Stromal cell of bone marrow (primary cell): ENCODE data around the gene PPARG.
"Not testable (repeated sequence)": the region's sequence is repeated elsewhere in the genome, so short reads cannot be mapped to it uniquely, and the experiment has no call there.

Experiments
- DNase-seq: peaks from one replicate; pipeline ENCODE4 v3.0.0-alpha.2; 2012; ENCODE audit warnings: low read depth

PPARG gene

DNA sequence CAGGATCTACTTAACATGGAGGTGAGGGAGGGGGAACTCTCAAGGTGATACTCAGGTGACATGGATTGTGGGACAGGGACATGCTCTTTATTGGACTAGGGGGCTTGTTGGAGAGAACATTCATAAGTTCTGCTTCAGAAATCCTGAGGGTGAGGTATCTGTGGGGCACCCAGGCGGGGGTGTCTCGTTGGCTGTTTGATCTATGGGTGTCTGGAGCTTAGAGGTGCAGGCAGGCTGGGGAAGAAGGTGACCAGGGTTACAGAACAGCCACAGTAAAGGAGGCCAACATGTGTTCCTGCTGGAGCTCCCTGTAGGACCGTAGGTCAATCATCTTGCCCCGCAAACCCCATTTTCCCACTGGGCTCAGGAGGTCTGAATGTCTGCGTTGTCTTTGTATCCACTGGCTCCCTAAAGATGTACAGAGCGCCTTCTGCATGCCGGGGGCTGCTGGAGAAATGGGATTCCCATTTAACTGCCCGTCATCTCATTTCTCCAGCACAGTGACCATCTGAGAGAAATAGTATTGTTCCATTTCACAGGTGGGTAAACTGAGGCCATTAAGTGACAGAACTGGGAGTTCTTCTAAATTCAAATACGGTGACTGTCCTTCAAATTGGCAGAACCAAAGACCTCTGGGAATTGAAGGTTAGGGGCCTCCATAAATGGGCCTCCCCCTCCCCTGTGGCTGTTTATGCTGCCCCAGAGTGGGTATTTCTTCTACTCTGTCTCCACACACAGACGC is 155.1 kb downstream of the PPARG start:
- no peak for DNase-seq

- no peak for DNase-seq
These were observed 156.0 kb downstream of the PPARG start for GRCh38 chr3:12444582-12445471.

DNA sequence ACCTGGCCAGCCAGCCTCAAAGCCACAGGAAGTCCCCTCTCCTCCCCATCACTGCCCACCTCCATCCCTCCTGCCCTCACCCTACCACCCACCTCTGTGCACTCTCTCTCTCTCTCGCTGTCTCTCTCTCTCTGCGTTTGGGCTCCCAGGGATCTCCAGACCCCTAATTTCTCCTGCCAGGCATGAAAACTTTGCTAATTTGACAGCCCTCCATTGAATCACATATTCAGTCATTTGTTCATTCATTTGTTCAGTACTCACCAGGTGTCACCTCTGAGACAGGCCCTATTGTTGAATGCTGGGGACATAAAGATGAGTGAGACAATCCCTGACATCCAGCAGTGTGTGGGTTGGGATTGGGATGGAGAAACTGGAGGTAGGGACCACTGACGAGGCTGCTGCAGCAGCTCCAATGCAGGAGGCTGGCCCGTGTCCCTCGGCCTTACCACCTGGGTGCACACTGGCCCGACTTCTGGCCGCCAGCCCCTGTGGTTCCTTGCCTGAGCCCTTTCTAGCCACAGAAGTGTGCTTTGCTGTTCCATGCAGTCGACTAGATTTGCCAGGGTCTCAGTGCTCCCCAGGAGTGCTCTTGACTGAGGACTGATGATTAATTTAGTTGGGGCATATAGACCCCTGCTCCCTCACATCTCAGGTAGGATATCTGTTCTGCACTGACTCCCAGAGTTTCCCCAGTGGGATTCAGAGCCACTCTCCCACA is 156.8 kb downstream of the PPARG start:
- DNase-seq = no peak

DNA sequence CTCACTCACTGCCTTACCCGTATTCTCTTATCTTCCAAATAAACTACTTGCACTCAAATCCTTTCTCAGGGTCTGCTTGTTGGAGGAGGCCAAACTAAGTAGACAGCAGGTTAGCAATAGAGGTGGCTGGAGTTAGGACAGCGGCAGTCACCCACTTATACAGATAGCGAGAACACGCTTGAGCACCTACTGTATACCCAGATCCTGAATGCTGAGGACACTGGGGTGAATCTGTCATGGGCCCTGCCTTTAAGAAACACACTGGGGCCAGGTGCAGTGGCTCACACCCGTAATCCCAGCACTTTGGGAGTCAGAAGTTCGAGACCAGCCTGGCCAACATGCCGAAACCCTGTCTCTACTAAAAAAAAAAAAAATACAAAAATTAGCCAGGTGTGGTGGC is 157.4 kb downstream of the PPARG start:
- no peak for DNase-seq

- DNase-seq = no peak
These were observed 158.2 kb downstream of the PPARG start for GRCh38 chr3:12447075-12447474.

DNA sequence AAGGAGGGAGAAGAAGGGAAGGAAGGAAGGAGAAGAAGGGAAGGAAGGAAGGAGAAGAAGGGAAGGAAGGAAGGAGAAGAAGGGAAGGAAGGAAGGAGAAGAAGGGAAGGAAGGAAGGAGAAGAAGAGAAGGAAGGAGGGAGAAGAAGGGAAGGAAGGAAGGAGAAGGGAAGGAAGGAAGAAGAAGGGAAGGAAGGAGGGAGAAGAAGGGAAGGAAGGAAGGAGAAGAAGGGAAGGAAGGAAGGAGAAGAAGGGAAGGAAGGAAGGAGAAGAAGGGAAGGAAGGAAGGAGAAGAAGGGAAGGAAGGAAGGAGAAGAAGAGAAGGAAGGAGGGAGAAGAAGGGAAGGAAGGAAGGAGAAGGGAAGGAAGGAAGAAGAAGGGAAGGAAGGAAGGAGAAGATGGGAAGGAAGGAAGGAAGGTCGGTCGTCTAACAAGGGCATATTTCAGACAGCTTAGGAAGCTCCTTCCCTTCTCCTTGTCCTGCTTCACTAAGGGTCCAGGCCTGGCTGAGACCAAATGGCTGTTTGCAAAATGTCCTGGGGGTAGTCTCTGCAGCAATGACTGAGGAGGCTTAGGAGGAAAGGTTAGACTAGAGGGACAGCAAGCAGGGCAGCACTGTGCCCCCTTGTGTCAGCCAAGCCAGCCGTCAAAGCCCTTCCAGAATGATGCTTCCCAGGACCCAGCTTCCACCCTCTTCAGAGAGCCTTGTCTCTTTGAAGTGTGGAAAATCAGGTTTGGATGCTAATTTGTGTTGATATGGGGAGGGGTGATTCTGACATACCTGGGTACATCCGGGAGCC is 159.7 kb downstream of the PPARG start:
- DNase-seq = not testable (repeated sequence)

DNA sequence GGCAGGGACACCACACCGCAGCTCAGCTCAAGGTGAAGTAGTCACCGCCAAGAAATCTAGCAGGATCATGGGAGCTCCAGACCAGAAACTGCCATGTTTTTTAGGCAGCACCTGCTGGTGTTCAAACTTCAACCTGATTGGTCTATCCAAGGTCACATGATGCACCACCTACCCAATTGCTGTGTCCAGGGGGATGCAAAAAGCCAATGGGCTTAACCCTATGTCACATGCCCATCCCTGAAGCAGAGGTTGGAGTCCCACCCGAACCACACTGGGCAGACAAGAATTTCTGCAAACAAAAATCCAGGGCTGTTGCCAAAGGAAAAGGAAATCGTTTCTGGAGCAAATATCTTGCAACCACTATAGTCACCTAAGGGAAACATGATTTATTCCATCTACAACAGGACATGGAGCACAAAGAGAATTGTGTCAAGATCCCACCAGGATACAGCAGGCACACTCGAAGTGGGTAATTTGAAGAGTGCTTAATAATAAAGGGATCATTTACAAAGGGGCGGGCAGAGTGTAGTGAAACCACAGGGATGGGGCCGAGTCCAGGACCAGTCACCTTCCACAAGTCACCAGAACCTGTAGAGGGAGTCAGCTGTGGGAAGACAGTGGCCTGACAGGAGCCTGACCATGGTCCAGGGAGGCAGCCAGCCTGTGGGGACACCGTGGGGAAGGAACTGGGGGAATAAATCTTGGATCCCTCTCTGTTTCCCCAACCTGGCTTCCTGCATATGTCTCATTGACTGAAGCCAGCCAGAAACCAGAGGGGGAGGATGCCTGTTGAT is 161.2 kb downstream of the PPARG start:
- no peak for DNase-seq

GRCh38 chr3:12451481-12451880 is 162.6 kb downstream of the PPARG start:
- DNase-seq = no peak

DNA sequence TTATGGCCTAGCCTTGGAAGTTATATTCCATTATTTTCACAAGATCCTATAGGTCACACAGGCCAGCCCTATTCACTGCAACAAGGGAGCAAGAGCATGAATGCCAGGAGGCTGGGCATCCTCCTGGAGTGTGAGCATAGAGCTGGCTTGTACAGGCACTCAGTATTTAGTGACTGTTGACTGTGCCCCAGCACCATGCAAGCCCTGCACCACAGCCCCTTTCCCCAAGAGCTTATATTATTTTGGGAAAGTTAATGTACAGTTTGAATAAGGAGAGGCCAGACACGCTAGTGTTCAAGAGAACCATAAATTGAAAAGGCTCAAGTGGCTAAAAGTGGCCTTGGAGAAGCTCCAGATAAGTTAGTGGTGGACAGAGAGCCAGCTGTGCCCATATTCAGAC is 163.1 kb downstream of the PPARG start:
- no peak for DNase-seq

GRCh38 chr3:12452361-12453330 is 163.8 kb downstream of the PPARG start:
- DNase-seq = no peak

DNA sequence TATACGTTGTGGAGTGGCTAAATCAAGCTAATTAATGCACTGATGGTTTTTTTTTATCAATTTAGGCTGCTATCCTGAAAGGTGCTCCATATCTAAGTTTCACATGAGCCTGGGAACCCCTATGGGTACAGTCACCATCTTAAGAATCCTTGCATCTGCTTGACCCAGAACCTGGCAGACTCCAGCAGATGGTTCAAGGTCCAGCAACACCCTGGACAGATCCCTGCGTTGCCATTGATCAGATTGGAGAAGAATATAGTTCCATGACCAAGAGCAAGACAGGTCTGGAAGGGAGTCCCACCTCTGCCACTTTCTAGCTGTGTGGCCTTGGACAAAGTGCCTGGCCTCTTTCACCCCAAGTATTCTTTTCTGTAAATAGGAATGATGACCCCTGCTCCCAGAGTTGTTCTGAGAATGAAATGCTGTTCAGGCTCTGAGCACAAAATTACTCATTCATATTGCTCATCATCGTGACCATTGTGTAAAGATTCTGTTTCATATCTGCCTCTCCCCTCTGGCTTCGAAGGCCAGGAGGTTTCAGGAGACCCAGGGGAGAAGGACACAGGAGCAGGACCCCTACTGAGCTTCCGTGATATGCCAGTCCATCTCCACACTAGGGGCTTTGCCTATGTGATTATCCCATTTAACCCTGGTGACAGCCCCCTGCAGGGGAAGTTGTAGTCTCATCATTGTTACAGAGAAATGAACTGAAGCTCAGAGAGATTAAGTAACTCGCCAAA is 165.4 kb downstream of the PPARG start:
- DNase-seq = no peak

DNA sequence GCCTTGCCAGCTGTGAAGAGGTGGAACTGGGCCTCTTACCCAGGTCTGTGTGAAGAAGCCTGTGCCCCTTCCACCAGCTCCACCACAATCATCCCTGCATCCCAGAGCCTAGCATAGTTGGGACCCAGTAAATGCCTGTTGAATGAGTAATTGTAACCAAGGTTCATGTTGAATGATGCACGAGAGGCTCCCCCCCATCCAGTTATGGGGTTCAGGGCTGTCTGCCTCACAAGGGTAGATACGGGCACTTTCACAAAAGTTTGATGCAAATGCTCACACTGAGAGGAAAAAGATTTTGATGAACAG is 165.9 kb downstream of the PPARG start:
- no peak for DNase-seq

GRCh38 chr3:12455740-12456139 is 166.9 kb downstream of the PPARG start:
- DNase-seq = no peak

DNA sequence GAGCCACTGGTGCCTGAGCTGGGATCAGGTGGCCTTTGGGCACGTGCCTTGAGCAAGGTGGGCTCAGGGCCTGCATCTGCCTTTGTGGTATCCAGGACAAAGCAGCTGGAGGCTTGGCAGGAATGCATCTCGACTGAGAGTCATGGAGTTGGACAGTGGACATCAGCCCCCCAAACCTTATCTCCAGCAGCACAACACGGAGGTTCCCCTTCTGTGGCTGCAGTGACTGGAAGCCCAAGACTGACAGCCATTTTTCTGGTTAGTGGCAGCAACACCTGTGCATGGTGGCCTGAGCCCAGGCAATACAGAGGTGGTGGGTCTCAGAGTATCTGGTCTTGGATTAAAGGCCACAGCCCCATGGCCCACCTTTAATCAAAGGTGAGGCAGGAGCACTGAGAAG is 167.6 kb downstream of the PPARG start:
- no peak for DNase-seq

GRCh38 chr3:12457380-12457779 is 168.5 kb downstream of the PPARG start:
- DNase-seq = not testable (repeated sequence)

GRCh38 chr3:12458901-12459300 is 170.0 kb downstream of the PPARG start:
- no peak for DNase-seq

- DNase-seq = no peak
These were observed 171.3 kb downstream of the PPARG start for GRCh38 chr3:12460127-12460526.

GRCh38 chr3:12461097-12461649 is 172.3 kb downstream of the PPARG start:
- DNase-seq = no peak
